Mucosa of descending colon (tissue), 3 donors: ENCODE data around the gene TNNI3K. TPM values are rescaled to one million over a fixed set of nuclear protein-coding genes. Genes with fewer than 3 reads are reported as not detected.

Experiments used
- ATAC-seq: fragments of 200-7000 bp; cut with Tn5 transposase; one replicate; pipeline ENCODE4 v1.9.1; 2020; ENCODE audit warnings: mild to moderate bottlenecking, moderate library complexity
- DNase-seq, 3 donors: peaks; one replicate each; pipeline ENCODE4 v3.0.0-alpha.2; 2020
- H3K36me3 ChIP-seq: fragments of 200-600 bp; one replicate; pipeline ENCODE4 v1.8.0; 2021; ENCODE audit warnings: low read depth, mild to moderate bottlenecking
- H3K4me1 ChIP-seq: fragments of 200-600 bp; one replicate; pipeline ENCODE4 v1.8.0; 2021; ENCODE audit warnings: low read depth, mild to moderate bottlenecking
- H3K4me3 ChIP-seq: fragments of 200-600 bp; one replicate; pipeline ENCODE4 v1.8.0; 2021; ENCODE audit warnings: mild to moderate bottlenecking
- H3K9me3 ChIP-seq: fragments of 200-600 bp; one replicate; pipeline ENCODE4 v1.8.0; 2021; ENCODE audit warnings: mild to moderate bottlenecking
- intact Hi-C, 2 donors: fragments of 100-400 bp; cut with DNase I in 1 of 2; cut with micrococcal nuclease in 1 of 2; formaldehyde crosslinking; loops; one replicate each; pipeline versions ENCODE4 v1.11.0 to v1.11.1; 2022; cut with DNase I, micrococcal nuclease
- total RNA-seq, 3 donors: library from RNA; stranded (reverse); fragmentation: NEBNext Ultra II Directional in 2 of 3; extraction: Animal tissue kit (Norgen Biotek cat#: 25700) in 2 of 3; gene quantifications; one replicate each; pipeline versions ENCODE4 v1.2.1 to v1.2.4, GENCODE V29; 2021 to 2023
- TF ChIP-seq, protein P1 (sequence below): fragments of 200-600 bp; IDR thresholded peaks from one replicate; pipeline ENCODE4 v1.8.0; 2022; ENCODE audit warnings: antibody characterized with exemption, mild to moderate bottlenecking
- donor health status: DM: no; HTN: no; CAD: no; lungs with moderate emphysema.
- donor health status: DM: no; HTN: no; CAD: no.
- donor health status: DM: no; HTN: yes; CAD: no.

The TNNI3K gene
- total RNA-seq, 3 donors from 2014 or later: 0.72 to 1.1 (median 1.1) TPM

DNA sequence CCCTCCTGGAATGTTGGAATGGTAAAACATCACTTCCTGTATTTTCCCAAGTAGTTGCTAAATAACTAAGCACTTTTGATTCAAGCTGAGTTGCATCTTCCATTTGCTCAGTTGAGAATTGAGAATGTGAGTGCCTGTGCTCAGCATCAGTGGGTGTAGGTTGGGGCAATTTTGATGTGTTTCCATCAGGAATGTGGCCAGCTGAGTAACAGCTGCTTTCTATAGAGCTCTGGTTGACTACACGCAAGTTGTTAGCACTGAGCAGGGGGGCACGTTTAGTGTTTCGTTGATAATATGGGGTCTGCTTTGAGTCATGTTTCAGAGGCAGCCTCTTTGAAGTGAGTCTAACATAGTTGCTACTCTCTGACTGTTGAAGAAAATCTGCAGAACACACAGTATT is 235.7 kb downstream of the TNNI3K start:
- no peak for DNase-seq
- no peak for ATAC-seq
- intact Hi-C loops: no loop called here
- TF ChIP-seq, protein P1, sequence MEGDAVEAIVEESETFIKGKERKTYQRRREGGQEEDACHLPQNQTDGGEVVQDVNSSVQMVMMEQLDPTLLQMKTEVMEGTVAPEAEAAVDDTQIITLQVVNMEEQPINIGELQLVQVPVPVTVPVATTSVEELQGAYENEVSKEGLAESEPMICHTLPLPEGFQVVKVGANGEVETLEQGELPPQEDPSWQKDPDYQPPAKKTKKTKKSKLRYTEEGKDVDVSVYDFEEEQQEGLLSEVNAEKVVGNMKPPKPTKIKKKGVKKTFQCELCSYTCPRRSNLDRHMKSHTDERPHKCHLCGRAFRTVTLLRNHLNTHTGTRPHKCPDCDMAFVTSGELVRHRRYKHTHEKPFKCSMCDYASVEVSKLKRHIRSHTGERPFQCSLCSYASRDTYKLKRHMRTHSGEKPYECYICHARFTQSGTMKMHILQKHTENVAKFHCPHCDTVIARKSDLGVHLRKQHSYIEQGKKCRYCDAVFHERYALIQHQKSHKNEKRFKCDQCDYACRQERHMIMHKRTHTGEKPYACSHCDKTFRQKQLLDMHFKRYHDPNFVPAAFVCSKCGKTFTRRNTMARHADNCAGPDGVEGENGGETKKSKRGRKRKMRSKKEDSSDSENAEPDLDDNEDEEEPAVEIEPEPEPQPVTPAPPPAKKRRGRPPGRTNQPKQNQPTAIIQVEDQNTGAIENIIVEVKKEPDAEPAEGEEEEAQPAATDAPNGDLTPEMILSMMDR: no peak
- Histone ChIP-seq H3K36me3 (no peaks in the 10 kb centered on the region), H3K4me1 (no peaks in the 10 kb centered on the region), H3K4me3 (no peak overlapping the region), H3K9me3 (no peaks in the 10 kb centered on the region)

DNA sequence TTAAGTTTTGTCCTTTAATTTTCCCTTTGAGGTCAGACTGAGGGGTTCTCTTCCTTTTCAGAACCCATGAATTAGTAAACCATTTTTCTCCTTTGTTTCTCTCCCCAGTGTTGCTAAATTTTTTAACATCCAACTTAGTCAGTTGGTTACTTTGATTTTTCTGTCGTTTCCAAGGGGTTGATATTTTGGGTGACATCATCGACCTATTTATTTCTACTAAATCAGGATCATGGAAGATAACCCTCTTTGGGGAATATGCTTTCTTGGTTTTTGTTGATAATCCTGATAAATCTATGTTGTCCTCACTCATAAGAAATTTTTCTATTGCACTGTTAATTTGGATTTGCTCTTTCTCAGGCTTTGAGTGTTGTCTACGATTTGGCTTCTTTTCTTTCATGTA is 236.3 kb downstream of the TNNI3K start:
- no peaks in the 10 kb centered on the region for H3K4me1 ChIP-seq
- TF ChIP-seq, protein P1: no peak
- H3K9me3 ChIP-seq: no peaks in the 10 kb centered on the region
- DNase-seq (no peak), ATAC-seq (no peak)
- intact Hi-C loops: no loop called here
- H3K36me3 ChIP-seq: no peaks in the 10 kb centered on the region
- no peak overlapping the region for H3K4me3 ChIP-seq

DNA sequence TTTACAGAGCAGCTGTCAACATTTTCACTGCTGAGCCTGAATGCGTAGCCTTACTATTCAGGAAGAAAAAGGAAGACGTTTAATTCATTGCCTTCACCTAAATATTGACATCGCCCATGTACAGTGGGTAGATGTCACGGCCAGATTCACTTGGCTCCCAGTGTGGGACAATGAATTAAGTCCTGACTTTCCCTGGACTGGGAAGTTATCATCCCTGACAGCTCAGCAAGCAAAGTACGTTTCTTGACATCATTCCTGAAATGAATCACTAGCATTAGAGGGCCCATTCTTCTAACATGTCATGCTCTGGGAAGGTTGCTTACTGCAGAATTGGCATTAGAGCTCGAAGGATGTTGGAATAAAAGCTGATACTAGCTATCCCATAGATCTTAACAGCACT is 239.4 kb downstream of the TNNI3K start:
- Histone ChIP-seq H3K4me3 (no peak overlapping the region), H3K36me3 (no peaks in the 10 kb centered on the region), H3K9me3 (no peaks in the 10 kb centered on the region), H3K4me1 (no peaks in the 10 kb centered on the region)
- TF ChIP-seq, protein P1: no peak
- intact Hi-C loops: no loop called here
- no peak for DNase-seq
- ATAC-seq: no peak

DNA sequence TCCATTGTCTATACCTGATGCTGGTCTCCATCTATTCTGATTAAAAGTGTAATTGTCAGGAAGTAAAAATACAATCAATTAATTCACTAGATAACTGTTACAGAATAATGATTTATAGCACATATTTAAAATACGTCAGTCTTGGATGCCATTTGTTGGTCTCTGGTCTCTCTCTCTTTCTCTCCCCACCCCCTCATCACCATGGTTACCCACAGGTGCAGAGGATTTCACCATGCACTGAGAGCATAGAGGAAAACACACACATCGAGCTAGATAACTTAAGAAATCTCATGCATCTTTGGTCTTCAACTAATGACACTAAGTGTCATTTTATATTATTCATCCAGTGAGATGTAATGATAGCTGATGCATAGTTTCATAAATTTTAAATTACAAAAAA is 243.8 kb downstream of the TNNI3K start:
- H3K36me3 ChIP-seq: no peaks in the 10 kb centered on the region
- ATAC-seq: no peak
- no peaks in the 10 kb centered on the region for H3K9me3 ChIP-seq
- TF ChIP-seq, protein P1: no peak
- no peaks in the 10 kb centered on the region for H3K4me1 ChIP-seq
- DNase-seq: no peak
- no peak overlapping the region for H3K4me3 ChIP-seq
- intact Hi-C loops: no loop called here

DNA sequence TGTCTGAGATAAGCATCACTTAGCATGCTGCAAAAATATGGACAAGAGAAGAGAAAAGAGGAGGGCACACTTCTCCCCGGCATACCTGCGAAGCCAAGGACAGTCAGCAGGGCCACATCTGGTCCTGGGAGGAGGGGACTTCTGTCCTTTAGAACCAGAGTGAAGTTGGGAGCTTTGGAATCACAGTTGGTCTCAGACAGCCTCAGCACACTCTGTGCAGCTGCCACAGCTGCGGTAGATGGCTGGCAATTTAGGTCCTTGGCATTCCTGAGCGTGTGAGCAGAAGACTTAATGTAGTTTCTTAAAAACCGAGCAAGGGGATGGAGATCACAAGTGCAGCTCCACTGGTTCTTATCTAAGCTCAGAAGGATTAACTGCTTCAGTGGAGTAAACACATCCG is 244.9 kb downstream of the TNNI3K start:
- no peaks in the 10 kb centered on the region for H3K36me3 ChIP-seq
- H3K9me3 ChIP-seq: no peaks in the 10 kb centered on the region
- ATAC-seq: no peak
- H3K4me1 ChIP-seq: no peaks in the 10 kb centered on the region
- intact Hi-C loops: no loop called here
- no peak overlapping the region for H3K4me3 ChIP-seq
- no peak for DNase-seq
- TF ChIP-seq, protein P1: no peak

DNA sequence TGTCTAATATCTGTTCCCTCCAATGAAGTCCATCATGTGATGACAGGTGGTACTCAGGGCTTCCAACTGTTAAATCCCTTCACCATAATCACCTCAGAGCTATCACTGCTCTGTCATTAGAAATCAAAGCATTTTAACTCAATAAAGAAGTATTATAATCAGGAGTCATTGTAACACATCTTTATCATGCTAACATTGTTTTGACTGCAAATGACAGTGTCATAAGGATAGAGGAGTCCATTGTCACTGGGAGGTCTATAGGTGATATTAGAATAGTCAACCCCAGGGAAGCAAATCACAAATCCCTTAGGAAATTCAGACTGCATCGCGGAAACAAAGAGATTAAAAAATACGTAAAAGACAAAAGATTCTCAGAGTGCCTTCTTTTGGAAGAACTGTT is 246.4 kb downstream of the TNNI3K start:
- ATAC-seq (no peak), DNase-seq (no peak)
- TF ChIP-seq, protein P1: no peak
- Histone ChIP-seq H3K36me3 (no peaks in the 10 kb centered on the region), H3K4me3 (no peak overlapping the region), H3K4me1 (no peaks in the 10 kb centered on the region), H3K9me3 (no peaks in the 10 kb centered on the region)
- intact Hi-C loops: no loop called here
